Mucosa of descending colon (tissue), 3 donors: ENCODE results near the gene LYSMD1. TPM values are rescaled to one million over a fixed set of nuclear protein-coding genes. Genes with fewer than 3 reads are reported as not detected.

Source experiments
- ATAC-seq: fragments of 200-7000 bp; cut with Tn5 transposase; one replicate; pipeline ENCODE4 v1.9.1; 2020; ENCODE audit warnings: mild to moderate bottlenecking, moderate library complexity
- DNase-seq, 3 donors: peaks; one replicate each; pipeline ENCODE4 v3.0.0-alpha.2; 2020
- H3K36me3 ChIP-seq: fragments of 200-600 bp; one replicate; pipeline ENCODE4 v1.8.0; 2021; ENCODE audit warnings: low read depth, mild to moderate bottlenecking
- H3K4me1 ChIP-seq: fragments of 200-600 bp; one replicate; pipeline ENCODE4 v1.8.0; 2021; ENCODE audit warnings: low read depth, mild to moderate bottlenecking
- H3K4me3 ChIP-seq: fragments of 200-600 bp; one replicate; pipeline ENCODE4 v1.8.0; 2021; ENCODE audit warnings: mild to moderate bottlenecking
- H3K9me3 ChIP-seq: fragments of 200-600 bp; one replicate; pipeline ENCODE4 v1.8.0; 2021; ENCODE audit warnings: mild to moderate bottlenecking
- CTCF ChIP-seq: fragments of 200-600 bp; IDR thresholded peaks from one replicate; pipeline ENCODE4 v1.8.0; 2022; ENCODE audit warnings: antibody characterized with exemption, mild to moderate bottlenecking
- intact Hi-C, 2 donors: fragments of 100-400 bp; cut with DNase I in 1 of 2; cut with micrococcal nuclease in 1 of 2; formaldehyde crosslinking; loops; one replicate each; pipeline versions ENCODE4 v1.11.0 to v1.11.1; 2022; cut with DNase I, micrococcal nuclease
- total RNA-seq, 3 donors: library from RNA; stranded (reverse); fragmentation: NEBNext Ultra II Directional in 2 of 3; extraction: Animal tissue kit (Norgen Biotek cat#: 25700) in 2 of 3; gene quantifications; one replicate each; pipeline versions ENCODE4 v1.2.1 to v1.2.4, GENCODE V29; 2021 to 2023
- donor health status: DM: no; HTN: no; CAD: no; lungs with moderate emphysema.
- donor health status: DM: no; HTN: no; CAD: no.
- donor health status: DM: no; HTN: yes; CAD: no.

LYSMD1 gene
- total RNA-seq, 3 donors from 2014 or later: 7.6 to 14.0 (median 10.0) TPM

- Histone ChIP-seq H3K4me1 (peaks cover 9% of the 10 kb centered on the region), H3K4me3 (no peak overlapping the region), H3K36me3 (peaks cover 21% of the 10 kb centered on the region), H3K9me3 (no peaks in the 10 kb centered on the region)
- DNase-seq (no peak), ATAC-seq (no peak)
- TF ChIP-seq CTCF: no peak
- intact Hi-C loops: no loop called here
These were observed 18.5 kb upstream of the LYSMD1 start for GRCh38 chr1:151184211-151184610.

DNA sequence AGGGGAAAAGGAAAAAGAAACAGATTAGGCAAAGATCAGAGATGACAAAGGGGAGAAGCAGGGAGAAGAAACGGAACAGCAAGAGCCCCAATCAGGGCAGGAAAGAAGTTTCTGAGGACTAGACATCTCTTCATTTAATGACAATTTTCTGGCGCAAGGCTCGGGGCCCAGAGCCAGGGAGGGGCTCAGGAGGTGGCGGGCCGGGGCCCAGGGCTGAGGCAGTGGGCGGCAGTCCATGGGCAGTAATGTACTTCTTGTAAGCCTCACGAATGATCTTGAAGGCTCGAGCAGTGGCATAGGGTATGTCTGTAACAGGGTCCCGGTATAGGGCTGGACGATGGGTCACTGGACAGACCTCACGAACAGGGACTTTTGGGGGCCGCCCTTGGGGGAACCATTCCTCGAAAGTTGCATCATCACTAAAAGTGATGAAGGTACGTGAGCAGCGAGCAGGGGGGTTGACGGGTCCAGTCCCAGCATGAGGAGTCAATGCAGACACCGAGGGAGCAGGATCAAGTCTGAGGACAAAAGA lies 10.9 kb upstream of the LYSMD1 start:
- DNase-seq (no peak), ATAC-seq (no peak)
- Histone ChIP-seq H3K4me1 (no peaks in the 10 kb centered on the region), H3K9me3 (no peaks in the 10 kb centered on the region), H3K36me3 (peaks cover 11% of the 10 kb centered on the region), H3K4me3 (no peak overlapping the region)
- intact Hi-C loops: no loop called here
- TF ChIP-seq CTCF: no peak

DNA sequence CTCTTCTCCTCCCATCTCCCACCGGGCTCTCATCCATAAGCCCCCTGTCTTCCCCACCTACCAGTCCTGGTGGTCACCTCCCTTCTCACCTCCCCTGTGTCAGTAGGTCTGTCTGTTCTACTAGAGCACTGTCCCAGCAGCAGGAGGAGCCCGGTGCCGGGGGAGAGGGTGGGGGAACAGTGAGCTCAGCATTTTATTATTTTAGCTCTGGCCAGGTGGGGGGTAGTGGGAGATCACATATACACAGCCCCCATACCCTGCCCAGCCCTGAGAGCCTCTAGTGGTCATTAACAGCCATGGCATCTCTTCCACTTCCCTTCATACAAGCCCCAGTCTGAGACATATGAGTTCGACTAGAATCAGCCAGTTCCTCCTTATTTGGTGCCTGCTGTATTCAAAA lies 10.2 kb upstream of the LYSMD1 start, which contains the start of gene TMOD4:
Gene TMOD4, minus strand, starts transcription at position 119 of the 400 bp plus-strand sequence. CDS start 1,106 bp downstream, outside the sequence.
- ATAC-seq: peak; percentile 60
- peaks cover 8% of the 10 kb centered on the region for H3K36me3 ChIP-seq
- intact Hi-C loops: no loop called here

DNA sequence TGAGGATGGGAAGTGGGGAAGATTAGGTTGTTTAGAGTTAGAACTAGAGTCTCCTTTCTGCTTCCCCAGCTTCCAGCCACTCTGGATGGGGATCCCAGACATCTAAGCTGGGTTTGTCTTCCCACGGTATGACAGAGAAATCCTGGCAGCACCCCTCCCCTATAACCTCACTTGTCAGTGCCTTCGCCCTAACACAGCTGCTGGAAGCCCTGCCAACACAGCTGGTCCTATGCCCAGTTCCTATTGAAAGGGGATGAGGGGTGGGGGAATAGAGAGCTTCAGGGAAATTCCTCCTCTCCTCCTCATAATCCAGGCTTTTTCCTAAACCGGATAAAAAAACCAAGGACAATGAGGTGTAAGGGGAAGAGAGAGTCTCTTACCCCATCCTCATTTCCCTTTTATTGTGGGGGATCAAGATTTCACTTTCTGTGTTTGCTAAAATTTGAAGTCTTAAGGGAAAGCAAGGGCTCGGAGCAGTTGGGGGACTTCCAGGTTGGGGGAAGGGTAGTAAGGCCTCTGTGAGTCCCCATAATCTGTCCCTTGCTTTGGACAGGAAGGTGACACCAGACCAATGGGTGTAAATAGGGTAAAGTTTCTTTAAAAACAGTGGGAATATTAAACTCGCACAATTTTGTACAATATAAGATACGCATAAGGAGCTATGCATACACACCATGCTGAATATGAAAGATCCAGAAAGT lies 9.5 kb upstream of the LYSMD1 start:
- Histone ChIP-seq H3K36me3 (peaks cover 8% of the 10 kb centered on the region), H3K4me1 (no peaks in the 10 kb centered on the region), H3K9me3 (no peaks in the 10 kb centered on the region), H3K4me3 (no peak overlapping the region)
- ATAC-seq: no peak
- no peak for DNase-seq
- no peak for TF ChIP-seq CTCF
- intact Hi-C loops: no loop called here

More for the DNA sequence above, 10.2 kb upstream of the LYSMD1 start, which contains the start of gene TMOD4:
- no peak within 1 kb of the TSS for H3K4me3 ChIP-seq
- H3K4me1 ChIP-seq: no peaks in the 10 kb centered on the region
- no peaks in the 10 kb centered on the region for H3K9me3 ChIP-seq
- peak; percentile 13 for TF ChIP-seq CTCF
- no peak for DNase-seq

DNA sequence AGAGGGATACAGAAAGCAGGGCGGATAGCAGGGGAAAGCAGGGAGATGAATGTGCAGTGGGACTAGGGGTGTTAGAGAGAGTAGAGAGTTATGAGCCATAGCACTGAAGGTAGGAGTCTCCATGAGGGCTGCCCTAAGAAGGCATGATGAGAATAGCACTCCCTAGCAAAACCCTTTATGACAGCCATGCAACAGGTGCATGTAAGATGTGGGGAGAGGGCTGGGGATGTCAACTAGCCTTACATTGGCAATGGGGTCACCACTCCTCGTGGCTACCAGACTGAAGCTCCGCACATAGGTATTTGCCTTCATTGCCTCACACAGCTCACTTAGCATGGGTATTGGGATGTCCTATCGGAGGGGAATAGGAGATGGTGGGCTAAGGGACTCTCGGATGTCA lies 5.5 kb upstream of the LYSMD1 start:
- DNase-seq (no peak), ATAC-seq (no peak)
- Histone ChIP-seq H3K36me3 (no peaks in the 10 kb centered on the region), H3K4me1 (peaks cover 7% of the 10 kb centered on the region), H3K9me3 (no peaks in the 10 kb centered on the region), H3K4me3 (no peak overlapping the region)
- TF ChIP-seq CTCF: no peak
- intact Hi-C loops: no loop called here
